Large intestine (tissue), 3 donors: ENCODE results near the gene TBL1X. TPM values are rescaled to one million over a fixed set of nuclear protein-coding genes. Genes with fewer than 3 reads are reported as not detected.

ENCODE experiments used
- DNase-seq, 2 donors: peaks; one replicate each; pipeline versions ENCODE4 v3.0.0 to v3.0.0-alpha.2; 2013
- H3K27ac ChIP-seq: one replicate; pipeline ENCODE4 v1.5.1; 2013; ENCODE audit warnings: low read length
- H3K27me3 ChIP-seq: 2 replicates; pipeline ENCODE4 v1.6.1; 2013; ENCODE audit warnings: low read length; ENCODE audit not compliant: control insufficient read depth, insufficient read depth
- H3K36me3 ChIP-seq: 2 replicates; pipeline ENCODE4 v1.6.1; 2013; ENCODE audit warnings: low read length; ENCODE audit not compliant: control insufficient read depth, insufficient read depth
- H3K4me1 ChIP-seq: one replicate; pipeline ENCODE4 v1.6.1; 2013; ENCODE audit warnings: low read length; ENCODE audit not compliant: control insufficient read depth, insufficient read depth
- H3K4me3 ChIP-seq: one replicate; pipeline ENCODE4 v1.5.1; 2013; ENCODE audit warnings: low read length
- H3K9me3 ChIP-seq: one replicate; pipeline ENCODE4 v1.6.1; 2013; ENCODE audit warnings: mild to moderate bottlenecking, low read depth, low read length, moderate library complexity; ENCODE audit not compliant: control insufficient read depth
- WGBS: methylation state at CpG from one replicate; pipeline ENCODE4 v1.1.5; 2013; ENCODE audit warnings: low lambda C conversion rate; ENCODE audit not compliant: insufficient coverage; 5-methylcytosine and 5-hydroxymethylcytosine counted together
- polyA plus RNA-seq: library from polyadenylated mRNA; unstranded; fragments of 120-200 nt; gene quantifications from one replicate; pipeline ENCODE4 v1.2.1, GENCODE V29; 2013

The TBL1X gene
- polyA plus RNA-seq, 1 donor, result 9.6 TPM

GRCh38 chrX:9676306-9676705 lies 211.4 kb downstream of the TBL1X start:
- no peak overlapping the region for H3K4me3 ChIP-seq
- no peaks in the 10 kb centered on the region for H3K27me3 ChIP-seq
- no CpG with 5 or more reads among the region's 13 CpGs for WGBS
- no peak overlapping the region for H3K27ac ChIP-seq
- no peaks in the 10 kb centered on the region for H3K36me3 ChIP-seq
- no peaks in the 10 kb centered on the region for H3K9me3 ChIP-seq
- no peaks in the 10 kb centered on the region for H3K4me1 ChIP-seq
- no peak for DNase-seq

GRCh38 chrX:9676738-9677097 lies 211.9 kb downstream of the TBL1X start:
- no peak for DNase-seq
- peak overlapping the region; percentile 40 for H3K27ac ChIP-seq
- WGBS, result 74% methylated on average over 3 of the region's 6 CpGs

DNA sequence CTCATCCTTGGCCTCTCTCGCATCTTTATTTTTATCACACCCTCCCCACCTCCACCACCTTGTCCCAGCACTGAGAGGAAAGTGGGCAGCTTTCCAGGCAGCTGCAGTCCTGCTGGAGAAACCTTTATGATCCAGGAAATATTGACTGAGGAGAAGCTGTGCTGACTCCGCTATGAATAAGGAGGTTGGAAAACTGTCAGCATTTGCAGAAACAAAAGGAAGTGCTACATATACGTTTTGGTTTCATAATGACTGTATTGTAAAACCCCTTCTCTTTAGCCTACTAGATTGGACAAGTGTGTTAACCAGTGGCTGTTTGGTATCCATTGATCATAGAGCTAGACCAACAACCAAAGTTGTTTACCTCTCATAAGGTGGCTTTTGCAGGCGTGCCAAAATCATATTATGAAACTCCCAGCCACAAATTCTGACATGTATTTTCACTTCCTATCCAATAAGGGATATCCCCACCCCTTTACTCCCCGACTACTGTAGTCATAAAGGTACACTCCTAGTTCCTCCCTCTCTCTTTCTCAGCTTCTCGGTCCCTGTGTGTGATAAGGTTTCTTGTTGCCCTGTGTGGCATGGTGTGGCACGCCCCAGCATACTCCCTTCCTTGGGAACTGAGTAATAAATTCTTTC lies 212.4 kb downstream of the TBL1X start:
- no peak overlapping the region for H3K4me3 ChIP-seq
- WGBS, result no CpG with 5 or more reads among the region's 7 CpGs
- peak; percentile 19 to 47 for DNase-seq

More at GRCh38 chrX:9676738-9677097, 211.9 kb downstream of the TBL1X start:
- Histone ChIP-seq H3K4me1 (no peaks in the 10 kb centered on the region), H3K9me3 (no peaks in the 10 kb centered on the region), H3K36me3 (no peaks in the 10 kb centered on the region), H3K27me3 (no peaks in the 10 kb centered on the region), H3K4me3 (no peak overlapping the region)

GRCh38 chrX:9678215-9678965 lies 213.5 kb downstream of the TBL1X start:
- no peaks in the 10 kb centered on the region for H3K27me3 ChIP-seq
- DNase-seq, result no peak
- no peak overlapping the region for H3K27ac ChIP-seq
- no peaks in the 10 kb centered on the region for H3K36me3 ChIP-seq
- WGBS, result no CpG with 5 or more reads among the region's 3 CpGs
- H3K9me3 ChIP-seq, result no peaks in the 10 kb centered on the region
- no peak overlapping the region for H3K4me3 ChIP-seq
- H3K4me1 ChIP-seq, result no peaks in the 10 kb centered on the region

More for the DNA sequence above, 212.4 kb downstream of the TBL1X start:
- Histone ChIP-seq H3K4me1 (no peaks in the 10 kb centered on the region), H3K9me3 (no peaks in the 10 kb centered on the region), H3K36me3 (no peaks in the 10 kb centered on the region), H3K27ac (peak overlapping the region; percentile 40), H3K27me3 (no peaks in the 10 kb centered on the region)

GRCh38 chrX:9681011-9681410 lies 216.2 kb downstream of the TBL1X start:
- no peak for DNase-seq
- no peak overlapping the region for H3K27ac ChIP-seq
- no peaks in the 10 kb centered on the region for H3K36me3 ChIP-seq
- H3K4me3 ChIP-seq, result no peak overlapping the region
- H3K4me1 ChIP-seq, result no peaks in the 10 kb centered on the region
- no peaks in the 10 kb centered on the region for H3K9me3 ChIP-seq
- H3K27me3 ChIP-seq, result no peaks in the 10 kb centered on the region
- no CpG with 5 or more reads among the region's 9 CpGs for WGBS

- Histone ChIP-seq H3K4me1 (no peaks in the 10 kb centered on the region), H3K27me3 (no peaks in the 10 kb centered on the region), H3K4me3 (no peak overlapping the region), H3K27ac (no peak overlapping the region), H3K36me3 (no peaks in the 10 kb centered on the region), H3K9me3 (no peaks in the 10 kb centered on the region)
- no peak for DNase-seq
- WGBS, result no CpG with 5 or more reads among the region's 4 CpGs
Observed at GRCh38 chrX:9681422-9681821, 216.6 kb downstream of the TBL1X start.

GRCh38 chrX:9682456-9682855 lies 217.6 kb downstream of the TBL1X start:
- H3K27ac ChIP-seq, result no peak overlapping the region
- no peaks in the 10 kb centered on the region for H3K9me3 ChIP-seq
- no peaks in the 10 kb centered on the region for H3K36me3 ChIP-seq
- H3K27me3 ChIP-seq, result no peaks in the 10 kb centered on the region
- WGBS, result no CpG with 5 or more reads among the region's 10 CpGs
- peak; percentile 9 to 30 for DNase-seq
- no peaks in the 10 kb centered on the region for H3K4me1 ChIP-seq
- no peak overlapping the region for H3K4me3 ChIP-seq

DNA sequence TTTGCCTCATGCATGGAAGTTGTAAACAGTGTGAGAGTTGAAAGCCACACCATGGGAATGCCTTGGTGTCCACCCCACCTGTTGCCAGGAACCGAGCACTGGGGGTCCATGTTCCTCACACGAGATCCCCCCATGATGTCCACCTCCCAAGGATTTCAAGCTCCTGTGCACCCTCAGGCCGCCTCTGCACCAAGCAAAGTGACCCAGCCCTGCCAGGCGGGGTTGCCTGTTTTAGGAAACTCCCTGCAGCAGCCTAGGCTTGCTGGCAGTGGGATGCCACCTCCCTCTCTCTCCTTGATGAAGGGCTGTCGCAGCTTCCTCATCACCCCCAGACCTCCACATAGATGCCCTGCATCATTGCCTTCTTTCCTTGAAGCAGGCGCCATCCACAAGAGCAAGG lies 218.0 kb downstream of the TBL1X start:
- WGBS, result no CpG with 5 or more reads among the region's 6 CpGs
- H3K27ac ChIP-seq, result no peak overlapping the region
- H3K9me3 ChIP-seq, result no peaks in the 10 kb centered on the region
- no peaks in the 10 kb centered on the region for H3K36me3 ChIP-seq
- H3K4me3 ChIP-seq, result no peak overlapping the region
- no peaks in the 10 kb centered on the region for H3K27me3 ChIP-seq
- DNase-seq, result no peak
- no peaks in the 10 kb centered on the region for H3K4me1 ChIP-seq

- Histone ChIP-seq H3K27ac (no peak overlapping the region), H3K27me3 (no peaks in the 10 kb centered on the region), H3K4me1 (no peaks in the 10 kb centered on the region), H3K36me3 (peaks cover under 1% of the 10 kb centered on the region), H3K9me3 (no peaks in the 10 kb centered on the region), H3K4me3 (no peak overlapping the region)
- WGBS, result no CpG with 5 or more reads among the region's 9 CpGs
- DNase-seq, result no peak
Observed at GRCh38 chrX:9683350-9683749, 218.5 kb downstream of the TBL1X start.

GRCh38 chrX:9687899-9688298 lies 223.0 kb downstream of the TBL1X start:
- Histone ChIP-seq H3K4me3 (no peak overlapping the region), H3K9me3 (no peaks in the 10 kb centered on the region), H3K27ac (no peak overlapping the region), H3K4me1 (no peaks in the 10 kb centered on the region), H3K27me3 (no peaks in the 10 kb centered on the region), H3K36me3 (peaks cover 11% of the 10 kb centered on the region)
- no CpG with 5 or more reads among the region's 27 CpGs for WGBS
- DNase-seq, result no peak

DNA sequence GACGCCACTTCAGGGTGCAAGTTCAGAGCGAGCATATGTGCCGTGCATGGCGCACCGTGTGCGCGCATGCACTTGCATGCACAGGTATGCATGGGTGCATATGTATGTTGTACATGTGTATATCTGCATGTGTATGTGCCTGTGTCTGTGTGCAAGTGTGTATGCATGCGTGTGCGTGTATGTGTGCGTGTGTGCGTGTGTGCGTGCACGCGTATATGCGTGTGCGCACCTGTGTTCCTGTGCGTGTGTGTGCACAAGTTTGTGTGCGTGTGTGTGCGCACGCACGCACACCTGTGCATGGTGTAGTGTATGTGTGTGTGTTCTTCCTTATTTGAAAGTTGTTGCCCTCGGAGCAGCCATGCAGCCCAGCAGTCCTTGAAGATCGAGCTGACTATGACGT lies 224.0 kb downstream of the TBL1X start:
- DNase-seq, result no peak
- Histone ChIP-seq H3K36me3 (peaks cover 17% of the 10 kb centered on the region), H3K4me3 (no peak overlapping the region), H3K27me3 (no peaks in the 10 kb centered on the region), H3K4me1 (no peaks in the 10 kb centered on the region), H3K9me3 (no peaks in the 10 kb centered on the region), H3K27ac (no peak overlapping the region)
- WGBS, result no CpG with 5 or more reads among the region's 24 CpGs
